Measurements from ENCODE around the gene SLX4.
"Not testable (repeated sequence)": the region's sequence is repeated elsewhere in the genome, so short reads cannot be mapped to it uniquely, and the experiment has no call there.

Gene SLX4

GRCh38 chr16:3611146-3611975, at the start of gene SLX4:
SLX4 (minus strand) TSS chr16:3611606; CDS start chr16:3608964, 2,642 bp downstream.
- Histone ChIP-seq H3K27ac (peak within 1 kb of the TSS; percentile 84; the same call in 1 of the 2 replicates), H3K36me3 (ENCODE audit: insufficient read depth, low read length) (no peaks in the 10 kb centered on the region; the same call in none of the 2 replicates), H3K4me3 (peak within 1 kb of the TSS; percentile 98), H3K9ac (ENCODE audit: insufficient read length) (peak within 1 kb of the TSS; percentile 91), H3K9me3 (ENCODE audit: low read depth, low read length) (no peaks in the 10 kb centered on the region)
- no peak for DNase-seq (ENCODE audit: low read depth, low spot score)
- TF ChIP-seq FOXP2 (optimal IDR thresholded peaks at IDR 0.05; ENCODE audit: control extremely low read depth, extremely low read length, insufficient read depth), result no peak
- TF ChIP-seq EZH2 (IDR thresholded peaks at IDR 0.05), result no peak
- TF ChIP-seq POLR2AphosphoS5 (IDR thresholded peaks at IDR 0.05; ENCODE audit: borderline replicate concordance, low read depth, low read length), result peak; percentile 78; the same call in 1 of the 2 replicates

GRCh38 chr16:3659251-3659650, 47.8 kb upstream of the SLX4 start:
- no peak for TF ChIP-seq POLR2AphosphoS5 (IDR thresholded peaks at IDR 0.05; ENCODE audit: borderline replicate concordance, low read depth, low read length)
- TF ChIP-seq EZH2 (IDR thresholded peaks at IDR 0.05), result no peak
- no peak for TF ChIP-seq FOXP2 (optimal IDR thresholded peaks at IDR 0.05; ENCODE audit: control extremely low read depth, extremely low read length, insufficient read depth)
- H3K27ac ChIP-seq, result peak overlapping the region; percentile 26; the same call in 1 of the 2 replicates
- no peak for DNase-seq (ENCODE audit: low read depth, low spot score)
- no peaks in the 10 kb centered on the region for H3K9me3 ChIP-seq (ENCODE audit: low read depth, low read length)
- H3K4me3 ChIP-seq, result no peak overlapping the region
- no peak overlapping the region for H3K9ac ChIP-seq (ENCODE audit: insufficient read length)
- peaks cover 89% of the 10 kb centered on the region for H3K36me3 ChIP-seq (ENCODE audit: insufficient read depth, low read length)

- Histone ChIP-seq H3K9ac (ENCODE audit: insufficient read length) (no peak overlapping the region), H3K27ac (no peak overlapping the region), H3K36me3 (ENCODE audit: insufficient read depth, low read length) (peaks cover 73% of the 10 kb centered on the region), H3K4me3 (no peak overlapping the region), H3K9me3 (ENCODE audit: low read depth, low read length) (no peaks in the 10 kb centered on the region)
- no peak for TF ChIP-seq FOXP2 (optimal IDR thresholded peaks at IDR 0.05; ENCODE audit: control extremely low read depth, extremely low read length, insufficient read depth)
- no peak for TF ChIP-seq POLR2AphosphoS5 (IDR thresholded peaks at IDR 0.05; ENCODE audit: borderline replicate concordance, low read depth, low read length)
- TF ChIP-seq EZH2 (IDR thresholded peaks at IDR 0.05), result no peak
- DNase-seq (ENCODE audit: low read depth, low spot score), result no peak
Measured at GRCh38 chr16:3656491-3657468, 45.4 kb upstream of the SLX4 start.

GRCh38 chr16:3656160-3656490, 44.7 kb upstream of the SLX4 start:
- H3K36me3 ChIP-seq (ENCODE audit: insufficient read depth, low read length), result peaks cover 68% of the 10 kb centered on the region
- DNase-seq (ENCODE audit: low read depth, low spot score); H3K4me3 ChIP-seq; H3K9ac ChIP-seq (ENCODE audit: insufficient read length); H3K27ac ChIP-seq; H3K9me3 ChIP-seq (ENCODE audit: low read depth, low read length): not testable (repeated sequence)

DNA sequence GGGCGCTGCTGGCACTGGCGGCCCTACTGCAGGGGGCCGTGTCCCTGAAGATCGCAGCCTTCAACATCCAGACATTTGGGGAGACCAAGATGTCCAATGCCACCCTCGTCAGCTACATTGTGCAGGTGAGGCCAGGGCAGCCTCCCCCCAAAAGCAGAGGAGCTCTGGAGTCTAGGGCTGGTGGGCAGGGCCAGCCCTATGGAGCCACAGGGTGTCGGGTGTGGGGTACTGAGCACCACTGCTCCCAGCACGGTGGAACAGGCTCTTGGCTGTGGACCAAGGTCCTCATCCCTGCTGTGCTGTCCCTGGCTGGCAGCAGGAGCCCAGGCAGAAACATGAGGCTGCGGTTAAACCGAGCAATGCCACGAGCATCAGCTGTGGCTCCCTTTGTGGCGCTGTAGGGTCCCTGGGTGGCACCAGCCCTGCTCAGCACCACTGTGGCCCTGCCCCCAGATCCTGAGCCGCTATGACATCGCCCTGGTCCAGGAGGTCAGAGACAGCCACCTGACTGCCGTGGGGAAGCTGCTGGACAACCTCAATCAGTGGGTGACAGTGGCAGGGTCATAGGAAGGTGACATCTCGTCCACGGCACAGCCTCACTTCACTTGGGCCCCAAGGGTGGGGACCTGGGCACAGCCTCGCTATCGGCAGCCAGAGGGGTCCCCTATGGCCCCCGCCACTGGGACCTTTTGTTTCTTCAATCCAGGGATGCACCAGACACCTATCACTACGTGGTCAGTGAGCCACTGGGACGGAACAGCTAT, 44.2 kb upstream of the SLX4 start:
- TF ChIP-seq EZH2 (IDR thresholded peaks at IDR 0.05) (no peak), FOXP2 (optimal IDR thresholded peaks at IDR 0.05; ENCODE audit: control extremely low read depth, extremely low read length, insufficient read depth) (no peak), POLR2AphosphoS5 (IDR thresholded peaks at IDR 0.05; ENCODE audit: borderline replicate concordance, low read depth, low read length) (no peak)
- Histone ChIP-seq H3K4me3 (no peak overlapping the region), H3K27ac (no peak overlapping the region), H3K36me3 (ENCODE audit: insufficient read depth, low read length) (peaks cover 62% of the 10 kb centered on the region), H3K9ac (ENCODE audit: insufficient read length) (no peak overlapping the region), H3K9me3 (ENCODE audit: low read depth, low read length) (no peaks in the 10 kb centered on the region)
- DNase-seq (ENCODE audit: low read depth, low spot score), result no peak

- no peaks in the 10 kb centered on the region for H3K9me3 ChIP-seq (ENCODE audit: low read depth, low read length)
- H3K27ac ChIP-seq, result no peak overlapping the region
- no peak overlapping the region for H3K9ac ChIP-seq (ENCODE audit: insufficient read length)
- TF ChIP-seq FOXP2 (optimal IDR thresholded peaks at IDR 0.05; ENCODE audit: control extremely low read depth, extremely low read length, insufficient read depth), result no peak
- no peak for TF ChIP-seq EZH2 (IDR thresholded peaks at IDR 0.05)
- no peak for TF ChIP-seq POLR2AphosphoS5 (IDR thresholded peaks at IDR 0.05; ENCODE audit: borderline replicate concordance, low read depth, low read length)
- no peak overlapping the region for H3K4me3 ChIP-seq
- DNase-seq (ENCODE audit: low read depth, low spot score), result no peak
- peaks cover 57% of the 10 kb centered on the region for H3K36me3 ChIP-seq (ENCODE audit: insufficient read depth, low read length)
Measured at GRCh38 chr16:3655030-3655395, 43.6 kb upstream of the SLX4 start.

DNA sequence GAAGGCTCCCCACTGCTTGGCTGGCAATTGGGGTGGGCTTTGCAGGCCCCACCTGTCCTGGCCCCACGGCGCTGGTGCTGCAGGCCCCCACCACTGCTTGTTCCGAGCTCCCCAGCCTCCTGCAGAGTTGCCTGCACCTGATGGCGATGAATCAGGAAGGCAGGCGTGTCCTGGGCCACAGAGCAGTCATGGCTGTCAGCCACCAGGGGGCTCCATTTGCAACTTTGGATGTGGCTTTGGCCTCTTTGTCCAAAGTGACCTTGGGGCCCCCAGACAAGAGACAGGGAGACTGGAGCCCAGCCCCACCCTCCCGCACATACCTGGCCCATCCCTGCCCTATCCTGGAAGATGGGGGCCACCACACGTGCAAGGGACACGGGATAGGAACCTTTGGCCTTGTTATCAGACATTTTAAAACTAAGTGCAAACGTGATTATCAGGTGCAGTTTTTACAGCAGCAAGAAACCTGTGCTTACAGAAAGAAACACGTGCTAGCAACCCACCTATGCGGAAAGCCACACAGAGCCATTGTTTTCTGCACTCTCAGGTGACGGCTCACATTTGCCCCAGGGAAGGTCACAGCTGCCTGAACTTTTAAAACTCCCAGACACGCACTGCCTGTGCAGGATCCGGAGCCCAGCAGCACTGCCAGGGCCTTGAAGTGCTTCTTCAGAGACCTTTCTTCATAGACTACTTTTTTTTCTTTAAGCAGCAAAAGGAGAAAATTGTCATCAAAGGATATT, 43.0 kb upstream of the SLX4 start, which contains the start of gene DNASE1:
TSS of gene DNASE1 (plus strand) at position 443 of the 743 bp plus-strand sequence. CDS start 683 bp downstream, outside the sequence.
- Histone ChIP-seq H3K27ac (0 out of 2 replicates have a peak within 1 kb of the TSS, but pooled peaks have one; percentile 57), H3K9me3 (ENCODE audit: low read depth, low read length) (no peaks in the 10 kb centered on the region), H3K4me3 (no peak within 1 kb of the TSS), H3K36me3 (ENCODE audit: insufficient read depth, low read length) (peaks cover 51% of the 10 kb centered on the region), H3K9ac (ENCODE audit: insufficient read length) (no peak within 1 kb of the TSS)
- DNase-seq (ENCODE audit: low read depth, low spot score), result no peak
- TF ChIP-seq EZH2 (IDR thresholded peaks at IDR 0.05) (no peak), FOXP2 (optimal IDR thresholded peaks at IDR 0.05; ENCODE audit: control extremely low read depth, extremely low read length, insufficient read depth) (no peak), POLR2AphosphoS5 (IDR thresholded peaks at IDR 0.05; ENCODE audit: borderline replicate concordance, low read depth, low read length) (no peak)
